ENCODE measurements around the gene SYNPO2L. TPM values are rescaled to one million over a fixed set of nuclear protein-coding genes. Genes with fewer than 3 reads are reported as not detected.
"Not testable (repeated sequence)": the region's sequence is repeated elsewhere in the genome, so short reads cannot be mapped to it uniquely, and the experiment has no call there.

The SYNPO2L gene, protein sequence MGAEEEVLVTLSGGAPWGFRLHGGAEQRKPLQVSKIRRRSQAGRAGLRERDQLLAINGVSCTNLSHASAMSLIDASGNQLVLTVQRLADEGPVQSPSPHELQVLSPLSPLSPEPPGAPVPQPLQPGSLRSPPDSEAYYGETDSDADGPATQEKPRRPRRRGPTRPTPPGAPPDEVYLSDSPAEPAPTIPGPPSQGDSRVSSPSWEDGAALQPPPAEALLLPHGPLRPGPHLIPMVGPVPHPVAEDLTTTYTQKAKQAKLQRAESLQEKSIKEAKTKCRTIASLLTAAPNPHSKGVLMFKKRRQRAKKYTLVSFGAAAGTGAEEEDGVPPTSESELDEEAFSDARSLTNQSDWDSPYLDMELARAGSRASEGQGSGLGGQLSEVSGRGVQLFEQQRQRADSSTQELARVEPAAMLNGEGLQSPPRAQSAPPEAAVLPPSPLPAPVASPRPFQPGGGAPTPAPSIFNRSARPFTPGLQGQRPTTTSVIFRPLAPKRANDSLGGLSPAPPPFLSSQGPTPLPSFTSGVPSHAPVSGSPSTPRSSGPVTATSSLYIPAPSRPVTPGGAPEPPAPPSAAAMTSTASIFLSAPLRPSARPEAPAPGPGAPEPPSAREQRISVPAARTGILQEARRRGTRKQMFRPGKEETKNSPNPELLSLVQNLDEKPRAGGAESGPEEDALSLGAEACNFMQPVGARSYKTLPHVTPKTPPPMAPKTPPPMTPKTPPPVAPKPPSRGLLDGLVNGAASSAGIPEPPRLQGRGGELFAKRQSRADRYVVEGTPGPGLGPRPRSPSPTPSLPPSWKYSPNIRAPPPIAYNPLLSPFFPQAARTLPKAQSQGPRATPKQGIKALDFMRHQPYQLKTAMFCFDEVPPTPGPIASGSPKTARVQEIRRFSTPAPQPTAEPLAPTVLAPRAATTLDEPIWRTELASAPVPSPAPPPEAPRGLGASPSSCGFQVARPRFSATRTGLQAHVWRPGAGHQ
- polyA plus RNA-seq (2013) = 0.03 TPM in 2 replicates

DNA sequence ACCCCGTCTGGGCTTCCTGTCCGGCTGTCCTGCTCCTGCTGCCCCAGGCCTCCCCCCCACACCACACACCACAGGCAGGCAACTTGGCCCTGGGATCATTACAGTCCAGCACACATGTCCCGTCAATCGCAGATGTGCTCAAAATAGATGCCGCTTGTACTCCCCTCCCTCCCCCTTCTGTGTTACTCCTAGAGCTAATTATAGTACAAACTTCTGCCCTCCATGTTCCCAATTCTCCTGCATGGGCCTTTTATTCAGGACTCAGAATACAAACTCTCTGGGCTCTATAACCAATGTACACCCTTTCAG lies at the start of gene SYNPO2L:
Gene SYNPO2L, minus strand, starts transcription at position 40 of the 309 bp plus-strand sequence. CDS start 107 bp downstream, outside the sequence.
- no peak for DNase-seq
- Histone ChIP-seq H3K14ac (ENCODE audit: low read length) (no peak within 1 kb of the TSS), H3K4me1 (ENCODE audit: control insufficient read depth in 1 of 2, insufficient read depth in 2 of 2, low read length in 2 of 2) (no peaks in the 10 kb centered on the region), H4K91ac (ENCODE audit: low read depth, low read length) (no peak within 1 kb of the TSS), H3K9ac (ENCODE audit: low read length) (no peak within 1 kb of the TSS), H3K27ac (ENCODE audit: low read depth, low read length) (no peak within 1 kb of the TSS), H3K79me2 (ENCODE audit: control insufficient read depth, insufficient read depth, low read length, poor library complexity) (no peaks in the 10 kb centered on the region), H3K4me3 (ENCODE audit: low read depth, low read length) (no peak within 1 kb of the TSS), H3K23ac (ENCODE audit: low read length) (no peak within 1 kb of the TSS), H3K4ac (ENCODE audit: low read depth, low read length) (no peak within 1 kb of the TSS), H2AK5ac (ENCODE audit: low read length) (no peak within 1 kb of the TSS), H2BK12ac (ENCODE audit: low read length) (no peak within 1 kb of the TSS), H2BK120ac (ENCODE audit: insufficient read depth, low read length, poor library complexity) (no peak within 1 kb of the TSS), H3K27me3 (ENCODE audit: insufficient read depth, low read length) (no peaks in the 10 kb centered on the region), H2BK5ac (ENCODE audit: low read depth, low read length, poor library complexity) (no peak within 1 kb of the TSS), H3K9me3 (ENCODE audit: insufficient read depth, low read depth, low read length) (no peaks in the 10 kb centered on the region), H4K12ac (ENCODE audit: low read depth, low read length) (no peak within 1 kb of the TSS), H4K8ac (ENCODE audit: low read depth, low read length) (no peak within 1 kb of the TSS), H2AFZ (ENCODE audit: insufficient read depth, low read length, poor library complexity) (no peak within 1 kb of the TSS), H3K36me3 (ENCODE audit: control insufficient read depth in 1 of 2, insufficient read depth in 2 of 2, low read length in 2 of 2) (no peaks in the 10 kb centered on the region), H3K79me1 (ENCODE audit: low read length) (no peaks in the 10 kb centered on the region), H3K4me2 (ENCODE audit: low read length) (no peak within 1 kb of the TSS), H3K18ac (ENCODE audit: low read length) (no peak within 1 kb of the TSS)
- WGBS (ENCODE audit: extremely low coverage, insufficient coverage, insufficient read length) = no CpG with 5 or more reads among the region's 5 CpGs

- not testable (repeated sequence) for H3K4ac ChIP-seq (ENCODE audit: low read depth, low read length); H4K8ac ChIP-seq (ENCODE audit: low read depth, low read length); H3K36me3 ChIP-seq (ENCODE audit: control insufficient read depth in 1 of 2, insufficient read depth in 2 of 2, low read length in 2 of 2); H3K4me1 ChIP-seq (ENCODE audit: control insufficient read depth in 1 of 2, insufficient read depth in 2 of 2, low read length in 2 of 2); H3K27ac ChIP-seq (ENCODE audit: low read depth, low read length); H4K91ac ChIP-seq (ENCODE audit: low read depth, low read length); H3K79me1 ChIP-seq (ENCODE audit: low read length); H3K4me2 ChIP-seq (ENCODE audit: low read length); H3K14ac ChIP-seq (ENCODE audit: low read length); H3K9me3 ChIP-seq (ENCODE audit: insufficient read depth, low read depth, low read length); H3K18ac ChIP-seq (ENCODE audit: low read length); H3K9ac ChIP-seq (ENCODE audit: low read length); H3K23ac ChIP-seq (ENCODE audit: low read length); H2BK5ac ChIP-seq (ENCODE audit: low read depth, low read length, poor library complexity); DNase-seq; H3K27me3 ChIP-seq (ENCODE audit: insufficient read depth, low read length); H3K79me2 ChIP-seq (ENCODE audit: control insufficient read depth, insufficient read depth, low read length, poor library complexity); H2AFZ ChIP-seq (ENCODE audit: insufficient read depth, low read length, poor library complexity); H2BK120ac ChIP-seq (ENCODE audit: insufficient read depth, low read length, poor library complexity); H4K12ac ChIP-seq (ENCODE audit: low read depth, low read length); H2BK12ac ChIP-seq (ENCODE audit: low read length); H2AK5ac ChIP-seq (ENCODE audit: low read length); H3K4me3 ChIP-seq (ENCODE audit: low read depth, low read length)
These were observed 48.1 kb upstream of the SYNPO2L start for GRCh38 chr10:73703924-73704323.

GRCh38 chr10:73698819-73699218 lies 43.0 kb upstream of the SYNPO2L start:
- H3K79me2 ChIP-seq (ENCODE audit: control insufficient read depth, insufficient read depth, low read length, poor library complexity); H3K79me1 ChIP-seq (ENCODE audit: low read length); DNase-seq; H2AFZ ChIP-seq (ENCODE audit: insufficient read depth, low read length, poor library complexity); H3K36me3 ChIP-seq (ENCODE audit: control insufficient read depth in 1 of 2, insufficient read depth in 2 of 2, low read length in 2 of 2); H2BK120ac ChIP-seq (ENCODE audit: insufficient read depth, low read length, poor library complexity); H3K4ac ChIP-seq (ENCODE audit: low read depth, low read length); H4K8ac ChIP-seq (ENCODE audit: low read depth, low read length); H3K27ac ChIP-seq (ENCODE audit: low read depth, low read length); H3K9ac ChIP-seq (ENCODE audit: low read length); H3K14ac ChIP-seq (ENCODE audit: low read length); H3K23ac ChIP-seq (ENCODE audit: low read length); H2AK5ac ChIP-seq (ENCODE audit: low read length); H3K4me1 ChIP-seq (ENCODE audit: control insufficient read depth in 1 of 2, insufficient read depth in 2 of 2, low read length in 2 of 2); H3K4me3 ChIP-seq (ENCODE audit: low read depth, low read length); H3K27me3 ChIP-seq (ENCODE audit: insufficient read depth, low read length); H3K9me3 ChIP-seq (ENCODE audit: insufficient read depth, low read depth, low read length); H3K18ac ChIP-seq (ENCODE audit: low read length); H3K4me2 ChIP-seq (ENCODE audit: low read length); H4K12ac ChIP-seq (ENCODE audit: low read depth, low read length); H2BK12ac ChIP-seq (ENCODE audit: low read length); H2BK5ac ChIP-seq (ENCODE audit: low read depth, low read length, poor library complexity); H4K91ac ChIP-seq (ENCODE audit: low read depth, low read length): not testable (repeated sequence)
- WGBS (ENCODE audit: extremely low coverage, insufficient coverage, insufficient read length) = no CpG with 5 or more reads among the region's 2 CpGs

DNA sequence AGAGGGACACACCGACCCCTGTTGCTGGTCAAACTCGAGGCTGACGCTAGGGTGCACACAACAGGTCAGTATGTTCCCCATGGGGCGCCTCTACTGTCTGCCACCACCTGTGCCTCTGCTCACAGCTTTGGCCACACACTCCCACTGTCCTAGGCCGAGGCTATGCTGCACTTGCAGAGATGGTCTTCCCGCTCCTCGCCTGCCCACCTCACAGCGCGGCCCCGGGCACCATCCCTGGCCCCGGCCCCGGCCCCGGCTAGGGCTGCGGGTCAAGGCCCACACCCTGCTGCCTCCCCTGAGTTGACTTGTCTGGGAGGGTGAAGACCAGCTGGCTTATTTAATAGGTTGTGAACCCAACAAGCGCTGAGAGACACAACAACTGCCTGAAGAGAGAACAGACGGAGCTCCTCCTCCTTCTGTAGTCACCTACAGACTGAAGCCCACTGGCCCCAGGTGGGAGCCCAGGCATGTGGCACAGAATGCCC lies 41.9 kb upstream of the SYNPO2L start, which contains the start of gene AGAP5:
Gene AGAP5, minus strand, starts transcription at position 435 of the 485 bp plus-strand sequence. Its CDS starts 354 bp downstream, at position 81.
- not testable (repeated sequence) for H4K91ac ChIP-seq (ENCODE audit: low read depth, low read length); H3K27ac ChIP-seq (ENCODE audit: low read depth, low read length); H3K4me1 ChIP-seq (ENCODE audit: control insufficient read depth in 1 of 2, insufficient read depth in 2 of 2, low read length in 2 of 2); H2AK5ac ChIP-seq (ENCODE audit: low read length); H2BK120ac ChIP-seq (ENCODE audit: insufficient read depth, low read length, poor library complexity); H3K14ac ChIP-seq (ENCODE audit: low read length); H3K18ac ChIP-seq (ENCODE audit: low read length); H3K36me3 ChIP-seq (ENCODE audit: control insufficient read depth in 1 of 2, insufficient read depth in 2 of 2, low read length in 2 of 2); H3K9ac ChIP-seq (ENCODE audit: low read length); H3K4me2 ChIP-seq (ENCODE audit: low read length); H4K8ac ChIP-seq (ENCODE audit: low read depth, low read length); H3K9me3 ChIP-seq (ENCODE audit: insufficient read depth, low read depth, low read length); H2BK12ac ChIP-seq (ENCODE audit: low read length); DNase-seq; H3K27me3 ChIP-seq (ENCODE audit: insufficient read depth, low read length); H2AFZ ChIP-seq (ENCODE audit: insufficient read depth, low read length, poor library complexity); H4K12ac ChIP-seq (ENCODE audit: low read depth, low read length); H3K23ac ChIP-seq (ENCODE audit: low read length); H3K4me3 ChIP-seq (ENCODE audit: low read depth, low read length); H2BK5ac ChIP-seq (ENCODE audit: low read depth, low read length, poor library complexity); H3K4ac ChIP-seq (ENCODE audit: low read depth, low read length); H3K79me2 ChIP-seq (ENCODE audit: control insufficient read depth, insufficient read depth, low read length, poor library complexity); H3K79me1 ChIP-seq (ENCODE audit: low read length)
- WGBS (ENCODE audit: extremely low coverage, insufficient coverage, insufficient read length) = no CpG with 5 or more reads among the region's 16 CpGs

Data from trophoblast cell (in vitro differentiated cells and primary cell).